HCT116 (cell line): ENCODE measurements around the gene KPNB1. TPM values are rescaled to one million over a fixed set of nuclear protein-coding genes. Genes with fewer than 3 reads are reported as not detected.

Experiments
- EGR1 ChIP-seq: IDR thresholded peaks from 2 replicates; pipeline ENCODE4 v1.6.1; 2012; ENCODE audit warnings: low read depth
- EZH2phosphoT487 ChIP-seq: fragments of 200-600 bp; IDR thresholded peaks from 2 replicates; pipeline ENCODE4 v1.6.1; 2018; ENCODE audit warnings: antibody characterized with exemption, borderline replicate concordance
- JUND ChIP-seq: IDR thresholded peaks from 2 replicates; pipeline ENCODE4 v1.6.1; 2012
- MAX ChIP-seq: IDR thresholded peaks from 2 replicates; pipeline ENCODE4 v1.6.1; 2012
- POLR2AphosphoS5 ChIP-seq: IDR thresholded peaks from 2 replicates; pipeline ENCODE4 v1.6.1; 2011; ENCODE audit warnings: mild to moderate bottlenecking, low read depth, low read length, moderate library complexity
- RAD21 ChIP-seq: IDR thresholded peaks from 2 replicates; pipeline ENCODE4 v1.6.1; 2012; ENCODE audit warnings: low read depth, mild to moderate bottlenecking
- SP1 ChIP-seq: IDR thresholded peaks from 2 replicates; pipeline ENCODE4 v1.6.1; 2012; ENCODE audit warnings: low read depth
- SRF ChIP-seq: IDR thresholded peaks from 2 replicates; pipeline ENCODE4 v1.6.1; 2012; ENCODE audit warnings: low read depth
- ZNF274 ChIP-seq: fragments of 200-500 bp; sonication (Bioruptor generic); IDR thresholded peaks from 2 replicates; pipeline ENCODE4 v1.6.1; 2014; ENCODE audit warnings: mild to moderate bottlenecking, low read depth, low read length, inconsistent platforms
- total RNA-seq: library from RNA; stranded (reverse); gene quantifications from one replicate; pipeline ENCODE4 v1.2.1, GENCODE V29; 2021; ENCODE audit not compliant: unreplicated experiment
- TF ChIP-seq, protein P1 (sequence below), 3 experiments: fragments of 200-600 bp in 1 of 3; sonication (generic) in 1 of 3; IDR thresholded peaks in 2 of 3; conservative IDR thresholded peaks in 1 of 3; 2 replicates each; pipeline ENCODE4 v1.5.1; 2012 to 2017; ENCODE audit warnings: low read depth in 2 of 3, low read length in 2 of 3, antibody characterized with exemption in 1 of 3, borderline replicate concordance in 1 of 3, control low read depth in 1 of 3, mild to moderate bottlenecking in 1 of 3, mixed read lengths in 1 of 3, mixed run types in 1 of 3, moderate library complexity in 1 of 3; ENCODE audit not compliant: insufficient read depth in 1 of 3
- TF ChIP-seq, protein P2 (sequence below): IDR thresholded peaks from 2 replicates; pipeline ENCODE4 v1.6.1; 2011; ENCODE audit warnings: mild to moderate bottlenecking, low read length, moderate library complexity; ENCODE audit not compliant: insufficient replicate concordance; ENCODE audit errors: extremely low read depth

The KPNB1 gene
- total RNA-seq, 1 experiment from 2014 or later, result 526 TPM

DNA sequence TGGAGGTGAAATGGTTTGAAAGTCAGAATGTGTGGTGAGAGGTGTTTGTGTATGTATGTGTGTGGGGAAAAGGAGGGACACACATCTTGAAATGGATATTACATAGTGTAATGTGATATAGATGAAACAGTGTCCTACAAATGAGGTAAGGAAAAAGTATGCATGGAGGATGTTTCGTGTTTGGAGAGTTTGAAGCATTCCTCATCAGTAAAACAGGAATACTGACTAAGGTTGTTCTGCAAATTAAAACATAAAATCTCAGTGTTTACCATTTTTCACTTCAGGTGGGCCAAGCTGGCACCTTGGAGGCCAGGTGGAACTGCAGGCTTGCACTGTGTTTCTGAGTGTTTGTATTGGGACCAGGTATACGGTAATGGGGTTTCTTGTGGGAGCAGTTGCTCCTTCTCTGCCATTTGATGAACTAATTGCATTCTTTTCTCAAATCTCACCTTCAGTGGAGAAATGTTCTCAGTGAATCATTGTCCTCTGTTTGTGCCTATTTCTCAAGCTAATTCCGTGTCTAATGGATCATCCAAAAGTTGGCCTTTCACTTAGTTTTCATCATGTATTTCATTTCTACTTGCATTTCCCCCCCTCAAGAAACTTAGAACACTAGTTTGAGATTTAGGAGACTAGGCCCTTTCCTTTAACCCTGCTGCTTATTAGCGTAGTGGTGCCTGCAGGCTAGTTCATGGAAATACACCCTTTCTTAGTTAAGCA lies 36.0 kb downstream of the KPNB1 start (continued):
- TF ChIP-seq, protein P1, sequence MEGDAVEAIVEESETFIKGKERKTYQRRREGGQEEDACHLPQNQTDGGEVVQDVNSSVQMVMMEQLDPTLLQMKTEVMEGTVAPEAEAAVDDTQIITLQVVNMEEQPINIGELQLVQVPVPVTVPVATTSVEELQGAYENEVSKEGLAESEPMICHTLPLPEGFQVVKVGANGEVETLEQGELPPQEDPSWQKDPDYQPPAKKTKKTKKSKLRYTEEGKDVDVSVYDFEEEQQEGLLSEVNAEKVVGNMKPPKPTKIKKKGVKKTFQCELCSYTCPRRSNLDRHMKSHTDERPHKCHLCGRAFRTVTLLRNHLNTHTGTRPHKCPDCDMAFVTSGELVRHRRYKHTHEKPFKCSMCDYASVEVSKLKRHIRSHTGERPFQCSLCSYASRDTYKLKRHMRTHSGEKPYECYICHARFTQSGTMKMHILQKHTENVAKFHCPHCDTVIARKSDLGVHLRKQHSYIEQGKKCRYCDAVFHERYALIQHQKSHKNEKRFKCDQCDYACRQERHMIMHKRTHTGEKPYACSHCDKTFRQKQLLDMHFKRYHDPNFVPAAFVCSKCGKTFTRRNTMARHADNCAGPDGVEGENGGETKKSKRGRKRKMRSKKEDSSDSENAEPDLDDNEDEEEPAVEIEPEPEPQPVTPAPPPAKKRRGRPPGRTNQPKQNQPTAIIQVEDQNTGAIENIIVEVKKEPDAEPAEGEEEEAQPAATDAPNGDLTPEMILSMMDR (IDR thresholded peaks at IDR 0.05 in 2 of 3, conservative IDR thresholded peaks at IDR 0.05 in 1 of 3; ENCODE audit: borderline replicate concordance in 1 of 3, insufficient read depth in 1 of 3, low read depth in 2 of 3, low read length in 2 of 3), result no peak
- no peak for TF ChIP-seq MAX
- no peak; the same call in 1 of the 2 replicates for TF ChIP-seq POLR2AphosphoS5
- TF ChIP-seq EGR1, result no peak
- TF ChIP-seq JUND, result no peak
- no peak for TF ChIP-seq SP1
- TF ChIP-seq RAD21, result no peak
- no peak for TF ChIP-seq EZH2phosphoT487
- TF ChIP-seq, protein P2, sequence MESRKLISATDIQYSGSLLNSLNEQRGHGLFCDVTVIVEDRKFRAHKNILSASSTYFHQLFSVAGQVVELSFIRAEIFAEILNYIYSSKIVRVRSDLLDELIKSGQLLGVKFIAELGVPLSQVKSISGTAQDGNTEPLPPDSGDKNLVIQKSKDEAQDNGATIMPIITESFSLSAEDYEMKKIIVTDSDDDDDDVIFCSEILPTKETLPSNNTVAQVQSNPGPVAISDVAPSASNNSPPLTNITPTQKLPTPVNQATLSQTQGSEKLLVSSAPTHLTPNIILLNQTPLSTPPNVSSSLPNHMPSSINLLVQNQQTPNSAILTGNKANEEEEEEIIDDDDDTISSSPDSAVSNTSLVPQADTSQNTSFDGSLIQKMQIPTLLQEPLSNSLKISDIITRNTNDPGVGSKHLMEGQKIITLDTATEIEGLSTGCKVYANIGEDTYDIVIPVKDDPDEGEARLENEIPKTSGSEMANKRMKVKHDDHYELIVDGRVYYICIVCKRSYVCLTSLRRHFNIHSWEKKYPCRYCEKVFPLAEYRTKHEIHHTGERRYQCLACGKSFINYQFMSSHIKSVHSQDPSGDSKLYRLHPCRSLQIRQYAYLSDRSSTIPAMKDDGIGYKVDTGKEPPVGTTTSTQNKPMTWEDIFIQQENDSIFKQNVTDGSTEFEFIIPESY, result no peak
- TF ChIP-seq ZNF274, result no peak
- TF ChIP-seq SRF, result no peak
